Left lobe of liver (tissue), 1 donor: ENCODE measurements around the gene ISCA2. TPM values are rescaled to one million over a fixed set of nuclear protein-coding genes. Genes with fewer than 3 reads are reported as not detected.

Experiments
- total RNA-seq: library from RNA; stranded (reverse); gene quantifications from one replicate; pipeline ENCODE4 v1.2.1, GENCODE V29; 2021
- donor health status: DM: no; HTN: yes; CAD: no.

Gene ISCA2
- total RNA-seq, 1 donor from 2014 or later, result 10.0 TPM

Other genes starting within 250 kb of the ISCA2 start
- 39.7 TPM for gene ABCD4, start 190.8 kb upstream of the ISCA2 start, total RNA-seq
- gene VRTN, start 145.3 kb upstream of the ISCA2 start, total RNA-seq, result 0.08 TPM
- gene SYNDIG1L, start 67.6 kb upstream of the ISCA2 start, total RNA-seq, result not detected
- gene NPC2, start 460 bp upstream of the ISCA2 start, total RNA-seq, result 35.4 TPM
- 1.1 TPM for gene LTBP2, start 118.5 kb downstream of the ISCA2 start, total RNA-seq
- gene AREL1, start 219.3 kb downstream of the ISCA2 start, total RNA-seq, result 18.4 TPM
- 17.3 TPM for gene FCF1, start 219.4 kb downstream of the ISCA2 start, total RNA-seq